OCI-LY1 (cell line): ENCODE measurements around the gene GALNT2.

Source experiments
- CTCF ChIP-seq: fragments of 200-600 bp; sonication (generic), shearing (Covaris generic); IDR thresholded peaks from 2 replicates; pipeline ENCODE4 v1.5.1; 2017; ENCODE audit warnings: mild to moderate bottlenecking, antibody characterized with exemption, low read length, moderate library complexity, mixed read lengths
- EZH2 ChIP-seq: fragments of 200-600 bp; sonication (generic), shearing (Covaris generic); IDR thresholded peaks from 2 replicates; pipeline ENCODE4 v1.8.0; 2017; ENCODE audit warnings: borderline replicate concordance, mixed run types, mild to moderate bottlenecking, antibody characterized with exemption, low read length, moderate library complexity, mixed read lengths

- TF ChIP-seq CTCF (no peak), EZH2 (no peak)
Observed at GRCh38 chr1:230152999-230153398, 86.0 kb downstream of the GALNT2 start.
